Fibroblast of peridontal ligament (primary cell): ENCODE measurements around the gene COLEC11.

Source experiments
- DNase-seq: peaks from one replicate; pipeline ENCODE4 v3.0.0-alpha.2; 2010; ENCODE audit errors: extremely low read depth

Gene COLEC11

GRCh38 chr2:3585261-3586109, 9.4 kb upstream of the COLEC11 start:
- DNase-seq, result peak; percentile 74

- DNase-seq, result no peak
Observed at GRCh38 chr2:3586220-3586619, 8.7 kb upstream of the COLEC11 start.

GRCh38 chr2:3587021-3587420, 7.9 kb upstream of the COLEC11 start:
- DNase-seq, result no peak

GRCh38 chr2:3587432-3587831, 7.5 kb upstream of the COLEC11 start:
- DNase-seq, result no peak

- DNase-seq, result no peak
Observed at GRCh38 chr2:3588084-3588483, 6.8 kb upstream of the COLEC11 start.

GRCh38 chr2:3589086-3589485, 5.8 kb upstream of the COLEC11 start:
- no peak for DNase-seq

- DNase-seq, result no peak
Observed at GRCh38 chr2:3595404-3595803, 492 bp downstream of the COLEC11 start.

GRCh38 chr2:3595985-3596384, 1.1 kb downstream of the COLEC11 start:
- DNase-seq, result no peak

- DNase-seq, result no peak
Observed at GRCh38 chr2:3596901-3597417, 2.0 kb downstream of the COLEC11 start.

- DNase-seq, result no peak
Observed at GRCh38 chr2:3597567-3597966, 2.7 kb downstream of the COLEC11 start.

GRCh38 chr2:3598197-3598910, 3.4 kb downstream of the COLEC11 start:
- DNase-seq, result no peak

GRCh38 chr2:3598912-3599854, 4.3 kb downstream of the COLEC11 start:
- DNase-seq, result no peak

GRCh38 chr2:3600256-3600855, 5.4 kb downstream of the COLEC11 start:
- DNase-seq, result no peak

GRCh38 chr2:3601561-3602271, 6.8 kb downstream of the COLEC11 start:
- DNase-seq, result no peak

GRCh38 chr2:3602553-3603339, 7.8 kb downstream of the COLEC11 start:
- DNase-seq, result no peak

GRCh38 chr2:3603536-3604206, 8.8 kb downstream of the COLEC11 start:
- DNase-seq, result no peak

GRCh38 chr2:3604207-3604877, 9.4 kb downstream of the COLEC11 start:
- DNase-seq, result no peak
